DMS53 (cell line): ENCODE results near the gene CST1.
"Not testable (repeated sequence)": the region's sequence is repeated elsewhere in the genome, so short reads cannot be mapped to it uniquely, and the experiment has no call there.

ENCODE experiments used
- DNase-seq: peaks from one replicate; lab custom pipeline; 2025; lab: John Stamatoyannopoulos, UW

CST1 gene

GRCh38 chr20:23750786-23751185 lies at the start of gene CST1:
Gene CST1, minus strand, starts transcription at chr20:23750935. Its CDS starts 69 bp downstream, at chr20:23750866.
- DNase-seq, result not testable (repeated sequence)

GRCh38 chr20:23799216-23799847 lies 48.6 kb upstream of the CST1 start:
- peak; percentile 61 for DNase-seq

- no peak for DNase-seq
Observed at GRCh38 chr20:23795526-23795925, 44.8 kb upstream of the CST1 start.

DNA sequence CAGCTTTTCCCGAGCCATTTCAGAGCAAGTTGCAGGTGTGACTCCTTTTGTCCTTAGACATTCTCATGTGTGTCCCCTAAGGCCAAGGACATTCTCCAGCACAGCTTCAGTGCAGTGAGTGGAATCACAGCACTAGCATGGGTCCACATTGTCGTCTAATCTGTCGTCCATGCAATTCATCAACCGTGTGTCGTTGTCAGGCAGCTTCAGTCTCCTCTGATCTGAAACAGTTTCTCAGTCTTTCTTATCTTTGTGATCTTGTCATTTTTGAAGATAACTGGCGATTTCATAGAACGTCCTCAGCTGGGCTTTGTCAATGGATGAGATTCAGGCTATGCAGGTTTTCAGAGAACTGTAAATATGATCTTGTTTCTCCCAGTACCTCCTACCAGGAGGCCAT lies 44.1 kb upstream of the CST1 start:
- no peak for DNase-seq

DNA sequence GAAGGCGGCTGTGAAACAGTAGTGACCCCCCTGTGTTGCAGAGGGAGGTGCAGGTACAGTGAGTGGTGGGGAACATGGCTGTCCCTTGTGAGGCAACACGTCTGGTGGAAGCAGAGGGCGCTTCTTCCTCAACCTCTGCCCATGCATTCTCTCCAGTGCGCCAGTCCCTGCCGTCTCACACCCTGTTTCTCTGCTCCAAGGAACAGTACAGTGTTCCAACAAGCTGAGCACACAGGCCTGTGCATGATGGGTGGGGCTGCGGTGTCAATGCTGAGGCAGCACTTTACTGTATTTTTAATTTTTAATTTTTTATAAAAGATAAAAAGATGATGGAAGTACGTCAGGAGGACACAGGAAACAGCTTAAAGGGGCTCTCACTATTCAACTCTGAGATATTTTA lies 43.3 kb upstream of the CST1 start:
- DNase-seq, result no peak

- no peak for DNase-seq
Observed at GRCh38 chr20:23783447-23783846, 32.7 kb upstream of the CST1 start.

DNA sequence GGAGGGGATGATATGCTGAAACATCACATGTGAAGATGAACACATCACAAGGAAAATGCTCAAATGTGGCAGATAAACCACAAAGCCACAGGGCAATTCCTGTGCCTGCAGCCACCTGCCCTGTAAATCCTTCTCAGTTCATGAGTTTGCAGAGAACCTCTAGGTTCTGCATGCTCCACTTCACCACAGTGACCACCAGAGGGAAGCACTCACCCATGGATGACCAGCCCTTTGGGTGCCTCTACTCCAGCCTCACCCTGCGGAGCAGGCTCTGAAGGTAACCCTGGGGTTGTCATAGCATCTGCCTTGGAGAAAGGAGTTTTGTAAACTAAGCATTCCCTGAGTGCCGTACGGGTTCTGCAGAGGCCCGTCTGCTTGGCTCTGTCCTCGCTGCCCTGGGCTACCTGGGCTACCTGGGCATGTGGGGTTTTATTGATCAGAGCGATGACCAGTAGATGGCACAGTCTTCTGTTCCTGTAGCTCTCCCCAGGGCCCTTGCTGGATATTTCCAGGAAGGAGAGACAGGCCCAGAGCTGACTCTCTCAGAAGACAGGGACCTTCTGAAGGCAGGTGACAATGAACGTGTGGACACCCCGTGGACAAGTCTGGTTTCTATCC lies 31.7 kb upstream of the CST1 start:
- peak; percentile 69 for DNase-seq

GRCh38 chr20:23778676-23779075 lies 27.9 kb upstream of the CST1 start:
- not testable (repeated sequence) for DNase-seq

DNA sequence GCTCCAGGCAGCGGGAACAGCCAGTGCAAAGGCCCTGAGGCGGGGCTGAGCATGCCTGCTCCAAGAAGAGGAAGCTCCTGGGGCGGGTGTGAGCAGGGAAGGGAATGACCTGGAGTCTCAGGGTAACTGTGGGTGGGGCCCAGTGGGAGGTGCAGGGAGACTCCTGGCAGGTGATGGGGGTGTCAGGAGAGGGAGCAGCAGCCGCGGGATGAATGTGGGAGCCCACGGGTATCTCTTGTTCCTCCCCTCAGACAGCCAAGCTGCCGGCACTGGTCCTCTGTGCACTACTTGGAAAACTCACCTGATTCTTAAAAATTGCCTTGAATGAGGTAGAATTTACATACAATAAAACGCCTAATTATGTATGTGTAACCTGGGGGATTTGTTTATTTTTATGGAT lies 26.6 kb upstream of the CST1 start:
- not testable (repeated sequence) for DNase-seq

- no peak for DNase-seq
Observed at GRCh38 chr20:23776067-23776771, 25.5 kb upstream of the CST1 start.

GRCh38 chr20:23774081-23774480 lies 23.3 kb upstream of the CST1 start:
- DNase-seq, result no peak

DNA sequence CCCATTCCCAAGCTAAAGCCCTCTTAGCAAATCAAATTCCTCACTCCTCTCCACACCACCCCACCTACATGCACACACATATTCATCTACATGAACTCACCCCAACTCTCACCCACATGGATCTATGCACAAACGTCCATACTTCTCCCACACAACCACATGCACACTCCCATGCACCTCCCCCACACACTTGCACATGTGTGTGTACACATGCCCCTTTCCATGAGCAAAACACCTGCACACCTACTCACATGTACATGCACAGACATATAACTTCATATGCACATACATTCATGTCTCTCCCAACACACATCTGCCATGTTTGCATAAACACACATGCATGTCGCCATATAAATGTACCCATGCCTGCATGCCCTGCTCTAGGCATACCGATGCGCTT lies 22.8 kb upstream of the CST1 start:
- no peak for DNase-seq

- DNase-seq, result no peak
Observed at GRCh38 chr20:23773127-23773526, 22.4 kb upstream of the CST1 start.

DNA sequence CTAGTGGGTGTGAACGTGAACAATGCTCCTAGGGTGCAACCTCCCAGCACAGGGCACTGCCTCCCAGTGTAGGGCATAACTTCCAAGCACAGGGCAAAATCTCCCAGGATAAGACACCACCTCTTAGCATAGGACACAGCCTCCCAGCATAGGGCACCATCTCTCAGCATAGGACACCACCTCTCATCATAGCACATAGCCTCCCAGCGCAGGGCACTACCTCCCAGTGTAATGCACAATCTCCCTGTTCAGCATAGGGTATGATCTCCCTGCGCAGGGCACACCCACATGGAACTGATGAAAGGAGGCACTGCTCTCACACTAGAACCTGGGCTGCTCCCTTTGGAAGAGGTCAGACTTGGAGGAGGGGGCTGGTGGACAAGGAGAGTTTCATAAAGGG lies 21.3 kb upstream of the CST1 start:
- DNase-seq, result no peak

DNA sequence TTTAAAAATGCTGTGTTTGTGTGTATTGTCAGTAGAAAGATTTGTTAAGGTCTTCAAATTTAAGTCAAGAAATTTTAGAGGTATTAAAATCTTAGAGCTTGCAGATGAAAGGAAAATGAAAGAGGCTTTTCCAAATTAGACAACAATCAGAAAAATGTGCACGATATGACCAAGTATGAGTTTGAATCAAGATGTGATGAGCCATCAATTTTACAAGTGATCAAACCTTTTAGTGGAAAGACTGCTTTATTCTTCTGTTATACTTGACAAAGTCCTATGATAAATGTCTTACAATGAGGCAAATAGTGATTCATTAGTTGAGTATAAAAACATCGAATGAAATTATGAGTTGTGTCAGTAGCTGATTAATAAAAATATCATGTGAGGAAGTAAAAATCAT lies 19.6 kb upstream of the CST1 start:
- DNase-seq, result no peak

DNA sequence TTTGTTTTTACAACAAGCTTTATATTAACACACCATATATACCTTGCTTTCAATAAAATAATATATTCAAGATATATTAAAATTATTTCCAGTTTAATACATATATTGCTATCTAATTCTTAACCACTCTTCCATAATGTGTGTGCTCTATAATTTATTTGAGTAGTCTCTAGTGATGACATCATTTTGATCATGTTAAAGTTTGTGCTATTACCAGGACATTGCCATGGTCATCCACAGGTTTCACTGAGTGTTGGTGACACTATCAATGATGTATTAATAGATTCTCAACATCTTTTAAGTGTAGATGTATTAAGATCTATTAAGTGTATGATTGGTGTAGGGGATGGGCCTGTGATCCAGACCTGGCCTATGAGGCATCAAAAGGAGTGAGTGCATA lies 17.8 kb upstream of the CST1 start:
- not testable (repeated sequence) for DNase-seq

- no peak for DNase-seq
Observed at GRCh38 chr20:23766531-23766930, 15.8 kb upstream of the CST1 start.

- no peak for DNase-seq
Observed at GRCh38 chr20:23765578-23765977, 14.8 kb upstream of the CST1 start.

- DNase-seq, result not testable (repeated sequence)
Observed at GRCh38 chr20:23764630-23765029, 13.9 kb upstream of the CST1 start.

- DNase-seq, result no peak
Observed at GRCh38 chr20:23763345-23763744, 12.6 kb upstream of the CST1 start.

DNA sequence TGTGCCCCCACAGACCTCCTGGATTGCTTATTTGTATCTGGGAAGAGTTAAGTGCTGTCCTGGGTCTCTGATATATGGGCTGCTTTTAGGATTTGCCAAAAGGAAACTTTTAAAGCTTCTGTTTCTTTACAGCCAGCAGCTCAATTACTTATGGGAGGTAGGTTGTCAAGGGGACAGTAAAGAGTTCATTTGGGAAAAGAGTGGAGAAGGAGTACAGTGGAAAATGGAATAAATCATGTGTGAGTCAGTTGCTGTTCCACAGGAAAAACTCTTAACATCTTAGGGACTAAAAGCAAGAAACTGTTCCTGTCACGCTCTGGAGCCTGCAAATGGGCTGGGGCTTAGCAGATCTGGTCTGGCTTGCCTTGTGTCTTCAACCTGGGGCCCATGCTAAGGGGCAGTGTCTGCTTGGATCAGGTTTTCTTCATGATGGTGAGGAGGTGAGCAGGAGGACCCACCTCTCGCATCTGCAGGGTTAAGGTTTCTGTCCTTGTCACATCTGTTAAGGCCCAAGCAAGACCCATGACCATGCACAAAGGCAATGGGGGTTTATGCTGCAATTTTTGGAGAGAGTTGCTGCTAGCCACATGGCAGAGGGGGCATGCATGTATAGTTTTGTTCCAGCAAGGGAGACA lies 8.7 kb upstream of the CST1 start:
- no peak for DNase-seq

- peak; percentile 16 for DNase-seq
Observed at GRCh38 chr20:23756792-23757191, 6.1 kb upstream of the CST1 start.

DNA sequence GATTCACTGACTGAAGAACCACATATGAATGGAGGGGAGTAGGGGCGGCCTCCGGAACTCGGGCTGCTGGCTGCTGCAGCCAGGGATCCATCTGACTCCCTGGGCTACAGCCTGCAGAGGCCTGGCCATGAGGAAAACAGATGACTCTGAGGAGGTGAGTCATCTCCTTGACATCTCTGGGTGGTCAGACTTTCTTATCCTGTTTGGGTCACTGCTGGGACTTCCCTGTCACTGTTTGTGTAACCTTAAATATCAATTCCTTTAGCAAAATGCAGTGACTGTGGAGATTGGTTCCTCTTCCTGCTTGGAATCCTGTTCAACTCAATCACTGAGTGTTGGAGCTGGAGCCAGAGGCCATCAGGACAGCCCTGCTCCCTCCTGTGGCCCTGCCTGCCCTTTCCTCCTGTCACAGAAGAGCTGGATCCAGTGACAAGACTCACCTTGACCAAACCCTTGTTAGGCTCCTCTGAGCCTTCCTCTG lies 4.4 kb upstream of the CST1 start:
- not testable (repeated sequence) for DNase-seq
